GM18508 (cell line): ENCODE data around the gene CGB7.
"Not testable (repeated sequence)": the region's sequence is repeated elsewhere in the genome, so short reads cannot be mapped to it uniquely, and the experiment has no call there.

Experiments used
- ATAC-seq: cut with Tn5 transposase; IDR thresholded peaks from one replicate; pipeline ENCODE4 v1.9.1; 2021; ENCODE audit warnings: moderate number of reproducible peaks; ENCODE audit not compliant: insufficient read depth, unreplicated experiment

CGB7 gene

DNA sequence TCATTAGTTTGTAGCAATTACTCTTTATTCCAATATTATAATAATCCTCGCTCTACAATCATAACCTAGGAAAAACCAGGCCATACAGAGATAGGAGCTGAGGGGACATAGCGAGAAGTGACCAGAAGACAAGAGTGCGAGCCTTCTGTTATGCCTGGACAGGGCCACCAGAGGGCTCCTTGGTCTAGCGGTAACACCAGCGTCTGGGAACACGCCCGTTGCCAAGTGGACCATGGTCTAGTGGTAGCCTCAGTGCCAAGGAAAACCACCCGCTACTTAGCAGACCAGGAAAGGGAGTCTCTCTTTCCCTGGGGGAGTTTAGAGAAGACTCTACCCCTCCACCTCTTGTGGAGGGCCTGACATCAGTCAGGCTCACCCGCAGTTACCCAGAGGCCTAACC, 17.3 kb upstream of the CGB7 start:
- ATAC-seq = not testable (repeated sequence)

DNA sequence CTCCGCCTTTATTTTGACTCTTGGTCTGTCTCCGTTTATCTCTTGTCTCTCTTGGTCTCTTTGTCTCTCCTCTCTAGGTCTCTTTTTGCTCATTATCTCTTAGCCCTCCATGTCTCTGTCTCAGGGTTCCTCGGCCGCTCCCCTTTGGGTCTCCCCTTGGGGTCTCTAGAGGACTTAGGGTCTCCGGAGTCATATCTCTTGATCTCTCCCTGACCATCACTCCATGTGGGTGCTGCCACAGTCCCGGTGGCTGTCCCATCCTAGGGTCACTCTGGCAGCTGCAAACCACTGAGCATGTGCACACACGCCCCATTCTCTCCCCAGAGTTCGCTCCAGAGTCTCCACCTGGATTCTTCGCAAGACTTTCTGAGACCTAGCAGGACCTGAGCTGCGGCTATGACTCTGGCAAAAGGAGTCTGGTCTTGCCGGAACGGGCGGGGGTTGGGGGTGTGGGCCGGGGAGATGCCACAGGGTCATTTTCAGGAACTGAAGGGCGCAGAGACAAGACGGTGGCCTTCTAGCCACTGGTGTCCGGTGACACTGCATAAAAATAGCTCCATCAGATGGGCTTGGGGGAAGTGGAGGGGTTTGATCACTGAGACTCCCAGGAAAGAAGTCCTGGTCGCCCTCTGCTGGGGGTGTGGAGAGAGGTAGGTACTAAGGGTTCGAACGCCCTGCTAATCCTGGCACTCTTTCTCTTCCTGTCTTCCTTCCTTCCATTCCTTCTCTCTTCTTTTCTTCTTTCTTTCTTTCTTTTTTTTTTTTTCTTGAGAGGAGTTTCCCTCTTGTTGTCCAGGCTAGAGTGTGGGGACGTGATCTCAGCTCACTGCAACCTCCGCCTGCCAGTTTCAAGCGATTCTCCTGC, 16.2 kb upstream of the CGB7 start:
- ATAC-seq = no peak

DNA sequence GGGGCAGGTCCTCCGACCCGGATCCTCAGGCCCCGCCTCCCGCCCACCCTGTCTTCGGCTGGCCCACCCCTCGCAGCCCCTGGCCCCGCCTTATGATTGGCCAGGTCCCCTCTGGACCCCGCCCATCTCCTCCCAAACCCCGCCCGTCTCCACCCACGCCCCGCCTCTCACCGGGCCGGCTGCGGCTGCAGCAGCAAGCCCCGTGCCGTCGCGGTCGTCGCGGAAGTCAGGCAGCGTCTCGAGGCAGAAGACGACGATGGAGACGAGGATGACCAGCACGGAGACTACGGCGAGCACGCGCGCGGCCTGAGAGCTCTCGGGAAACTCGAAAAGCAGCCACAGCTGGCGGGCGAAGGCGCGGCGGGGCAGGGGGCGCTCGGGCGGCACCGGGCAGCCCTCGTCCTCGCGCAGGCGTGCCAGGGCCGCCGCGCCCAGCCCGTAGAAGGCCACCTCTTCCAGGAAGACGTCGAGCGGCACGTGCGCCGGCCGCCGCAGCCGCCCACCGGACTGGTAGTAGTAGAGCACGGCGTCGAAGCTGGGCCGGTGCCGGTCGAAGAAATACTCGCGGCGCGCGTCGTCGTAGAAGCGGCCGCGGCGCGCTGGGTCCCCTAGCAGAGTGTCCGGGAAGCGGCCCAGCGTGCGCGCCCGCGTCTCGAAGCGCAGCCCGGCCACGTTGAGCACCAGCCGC, 14.5 kb upstream of the CGB7 start:
- ATAC-seq = no peak

DNA sequence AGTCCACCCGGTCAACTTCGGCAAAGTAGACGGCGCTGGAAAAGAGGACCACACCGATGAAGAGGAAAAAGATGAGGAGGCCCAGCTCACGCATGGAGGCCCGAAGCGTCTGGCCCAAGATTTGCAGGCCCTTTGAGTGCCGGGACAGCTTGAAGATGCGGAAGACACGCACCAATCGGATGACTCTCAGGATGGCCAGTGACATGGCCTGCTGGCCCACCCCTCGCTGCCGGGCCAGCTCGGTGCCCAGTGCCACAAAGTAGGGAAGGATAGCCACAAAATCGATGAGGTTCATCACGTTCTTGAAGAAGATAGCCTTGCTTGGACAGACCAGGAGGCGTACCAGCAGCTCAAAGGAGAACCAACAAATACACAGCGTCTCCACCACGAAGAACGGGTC, 12.9 kb upstream of the CGB7 start:
- no peak for ATAC-seq

DNA sequence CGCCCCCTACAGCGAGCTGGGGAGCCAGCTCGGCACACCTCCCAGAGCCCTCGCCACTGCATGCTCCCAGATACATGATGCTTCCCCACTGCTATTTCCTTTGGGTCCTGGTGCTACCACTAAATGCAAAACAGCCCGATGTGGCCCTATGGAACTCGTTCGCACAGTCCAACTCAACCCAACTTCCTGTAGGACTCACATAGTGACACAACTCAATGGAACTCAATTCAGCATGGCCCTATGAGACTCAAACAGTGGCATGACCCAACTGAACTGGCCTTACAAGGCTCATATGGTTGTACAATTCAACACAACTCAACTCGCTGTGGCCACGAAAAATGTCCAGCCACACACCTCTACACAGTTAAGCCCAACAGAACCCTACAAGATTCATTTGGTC, 11.5 kb upstream of the CGB7 start:
- ATAC-seq = no peak

DNA sequence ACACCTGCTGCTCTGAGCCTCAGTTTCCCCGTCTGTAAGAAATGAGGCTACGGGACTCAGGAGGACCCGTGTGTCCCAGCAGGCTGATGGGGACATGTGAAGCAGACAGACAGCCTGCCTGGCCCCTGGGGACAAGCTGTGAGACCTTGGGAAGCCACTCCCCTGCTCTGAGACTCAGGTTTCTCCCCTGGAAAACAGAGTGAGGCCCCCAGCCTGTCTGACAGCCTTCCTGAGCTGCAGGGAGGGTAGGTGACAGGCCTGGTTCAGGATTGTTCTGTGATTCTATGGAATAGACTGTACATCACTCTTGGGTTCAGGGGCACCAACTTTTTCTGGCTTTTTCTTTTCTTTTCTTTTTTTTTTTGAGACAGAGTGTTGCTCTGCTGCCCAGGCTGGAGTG, 10.0 kb upstream of the CGB7 start:
- ATAC-seq = no peak

DNA sequence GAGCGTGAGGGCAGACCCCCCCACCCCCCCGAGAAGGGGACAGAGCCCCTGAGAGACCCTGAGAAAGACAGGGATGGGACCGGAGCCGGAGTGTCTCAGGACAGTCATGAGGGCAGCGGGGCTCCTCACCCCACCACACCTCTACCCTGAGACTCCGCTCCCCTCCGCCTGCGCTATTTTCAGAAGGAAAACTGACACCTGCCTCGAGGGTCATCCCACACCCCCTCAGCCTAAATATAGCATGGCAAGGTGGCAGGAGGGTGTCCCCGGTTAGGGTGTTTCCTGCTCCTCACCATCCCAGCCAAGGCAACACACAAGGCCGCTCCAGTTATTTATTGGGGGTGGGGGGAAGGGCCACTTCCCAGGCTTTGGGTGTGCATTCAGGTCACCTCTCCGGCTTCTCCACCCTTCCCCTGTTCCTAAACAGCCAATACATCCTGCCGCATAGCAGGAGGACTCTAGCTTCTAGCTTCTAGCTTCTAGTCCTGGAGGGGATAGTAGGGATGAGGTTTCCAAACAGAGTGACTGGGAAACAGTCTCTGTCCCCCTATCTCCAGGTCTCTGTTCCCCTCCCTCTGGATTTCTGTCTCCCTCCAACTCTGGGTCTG, 8.5 kb upstream of the CGB7 start:
- ATAC-seq = no peak

DNA sequence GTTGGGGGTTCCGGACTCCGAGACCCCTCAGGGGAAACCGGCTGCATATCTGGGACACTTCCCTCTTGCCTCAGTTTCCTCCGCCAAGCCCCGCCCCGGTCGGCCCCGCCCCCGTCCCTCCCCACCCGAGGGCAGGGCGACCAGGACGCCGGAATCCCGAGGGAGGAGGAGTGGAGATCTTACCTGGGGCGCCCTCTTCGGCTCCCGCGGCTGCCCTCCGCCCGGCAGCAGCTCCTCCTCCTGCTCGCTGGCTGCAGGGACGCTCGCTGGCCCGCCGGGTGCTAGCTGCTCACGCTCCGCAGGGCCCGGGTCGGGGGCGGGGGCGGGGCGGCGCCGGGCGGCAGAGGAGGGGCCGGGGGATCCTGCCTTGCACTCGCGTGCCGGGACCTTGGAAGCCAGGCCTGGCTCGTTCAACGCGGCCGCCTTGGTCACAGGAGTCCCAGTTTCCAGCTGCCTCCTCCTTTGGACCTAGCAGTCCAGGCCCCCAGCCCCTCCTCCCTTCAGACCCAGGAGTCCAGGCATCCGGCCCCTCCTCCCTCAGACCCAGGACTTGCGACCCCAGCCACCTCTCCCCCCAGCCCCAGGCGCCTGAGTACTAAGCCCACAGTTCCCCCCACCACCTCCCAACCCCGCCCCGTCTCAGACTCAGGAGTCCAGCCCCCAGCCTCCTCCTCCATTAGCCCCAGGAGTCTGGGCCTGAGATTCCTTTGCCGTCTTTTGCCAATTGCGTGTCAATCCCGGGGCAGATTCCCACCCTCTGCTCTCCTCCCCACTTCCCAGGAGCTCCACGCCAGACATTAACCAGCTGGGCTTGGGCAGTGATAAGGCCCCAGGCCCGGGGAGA, 7.4 kb upstream of the CGB7 start, which contains the start of gene NTF4:
Gene NTF4 (minus strand): TSS at position 51 of the 844 bp plus-strand sequence. CDS start 2,821 bp downstream, outside the sequence.
- ATAC-seq = no peak

DNA sequence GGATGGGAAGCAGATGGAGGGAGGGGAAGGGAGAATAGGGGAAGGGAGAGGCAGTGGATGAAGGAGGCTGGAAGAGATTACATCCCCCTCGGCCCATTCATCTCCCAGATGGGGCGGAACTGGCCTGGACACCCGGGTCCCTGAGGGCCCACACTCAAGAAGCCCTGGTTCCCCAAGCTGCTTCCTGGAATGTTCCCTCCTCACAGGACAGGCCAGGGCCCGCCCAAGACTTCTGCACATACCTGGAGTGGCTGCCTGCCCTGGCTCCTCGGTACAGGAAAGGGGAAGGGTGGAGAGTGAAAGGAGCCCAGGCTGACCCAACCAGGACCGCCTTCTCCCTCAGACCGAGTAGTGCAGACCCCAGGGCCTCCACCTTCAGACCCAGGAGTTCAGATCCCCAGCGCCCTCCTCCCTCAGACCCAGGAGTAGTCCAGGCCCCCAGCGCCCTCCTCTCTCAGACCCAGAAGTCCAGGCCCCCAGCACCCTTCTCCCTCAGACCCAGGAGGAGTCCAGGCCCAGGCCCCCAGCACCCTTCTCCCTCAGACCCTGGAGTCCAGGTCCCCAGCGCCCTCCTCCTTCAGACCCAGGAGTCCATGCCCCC, 6.6 kb upstream of the CGB7 start:
- no peak for ATAC-seq

DNA sequence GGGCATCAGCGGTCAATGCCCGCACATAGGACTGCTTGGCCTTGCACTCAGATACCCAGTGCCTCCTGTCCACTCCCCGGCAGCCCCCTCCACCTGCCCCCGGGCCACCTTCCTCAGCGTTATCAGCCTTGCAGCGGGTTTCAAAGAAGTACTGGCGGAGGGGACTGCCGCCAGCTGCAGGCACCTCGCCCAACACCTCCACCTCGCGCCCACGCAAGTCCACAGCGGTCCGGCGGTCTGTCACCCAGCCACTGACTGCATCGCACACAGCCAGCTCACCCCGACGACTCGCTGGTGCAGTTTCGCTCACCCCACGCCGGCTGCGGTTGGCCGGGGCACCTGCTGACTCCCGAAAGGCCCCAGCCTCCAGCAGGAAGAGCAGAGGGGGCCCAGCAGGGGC, 3.9 kb upstream of the CGB7 start:
- ATAC-seq = no peak

DNA sequence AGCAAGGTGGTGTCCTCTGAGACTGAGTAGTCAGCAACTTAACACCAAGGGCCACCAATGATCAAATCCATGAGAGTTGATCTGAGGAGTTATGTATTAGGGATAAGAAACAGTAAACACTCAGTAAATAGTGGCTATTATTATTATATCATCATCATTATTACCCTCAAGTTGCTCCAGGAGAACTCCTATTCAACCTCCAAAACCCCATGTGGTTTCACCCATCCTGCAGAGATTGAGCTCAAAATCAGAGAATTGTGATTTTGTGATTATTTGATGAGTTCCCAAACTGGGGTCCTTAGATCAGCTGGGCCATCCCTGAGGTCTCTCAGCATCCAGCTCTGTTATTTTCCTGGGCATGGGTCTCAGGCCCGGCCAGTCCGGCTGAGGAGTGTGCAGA, 3.5 kb upstream of the CGB7 start:
- ATAC-seq = no peak

DNA sequence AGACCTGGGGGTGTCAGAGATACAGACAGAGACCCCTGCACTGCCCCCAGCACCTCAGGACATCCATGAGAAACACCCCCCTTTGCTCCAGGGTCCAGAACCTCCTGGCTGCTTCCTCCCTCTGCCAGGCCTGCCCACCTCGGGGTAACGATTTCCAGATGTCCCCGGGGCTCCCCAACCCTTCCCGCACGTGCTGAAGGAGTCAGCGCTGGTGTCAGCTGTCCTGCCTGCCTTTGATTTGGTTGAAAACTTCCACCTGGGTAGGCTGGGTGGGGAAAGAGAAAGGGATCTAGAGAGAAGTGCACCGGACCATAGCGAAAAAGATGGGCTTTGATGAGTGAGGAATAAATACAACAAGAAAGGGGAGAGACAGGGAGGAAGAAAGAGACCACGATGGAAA, 1.5 kb upstream of the CGB7 start:
- ATAC-seq = no peak

DNA sequence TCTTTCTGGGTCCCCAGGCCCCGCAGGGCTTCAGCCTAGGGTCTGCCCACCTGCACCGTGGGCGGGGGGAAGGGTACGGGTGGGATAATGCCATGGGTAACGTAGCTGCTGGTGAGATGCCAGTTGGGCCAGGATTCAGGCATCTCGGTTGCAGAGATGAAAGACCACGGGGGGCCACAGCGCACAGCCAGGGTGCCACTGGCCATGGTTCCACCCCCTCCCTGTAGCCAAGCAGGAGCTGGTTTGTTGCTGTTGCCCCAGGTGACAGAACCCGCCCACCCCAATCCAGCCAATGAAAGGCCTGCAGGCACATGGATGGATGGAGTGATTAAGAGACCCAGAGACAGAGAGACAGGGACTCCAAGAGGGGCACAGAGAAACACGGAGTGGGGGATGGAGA, 1.0 kb upstream of the CGB7 start:
- ATAC-seq = no peak

DNA sequence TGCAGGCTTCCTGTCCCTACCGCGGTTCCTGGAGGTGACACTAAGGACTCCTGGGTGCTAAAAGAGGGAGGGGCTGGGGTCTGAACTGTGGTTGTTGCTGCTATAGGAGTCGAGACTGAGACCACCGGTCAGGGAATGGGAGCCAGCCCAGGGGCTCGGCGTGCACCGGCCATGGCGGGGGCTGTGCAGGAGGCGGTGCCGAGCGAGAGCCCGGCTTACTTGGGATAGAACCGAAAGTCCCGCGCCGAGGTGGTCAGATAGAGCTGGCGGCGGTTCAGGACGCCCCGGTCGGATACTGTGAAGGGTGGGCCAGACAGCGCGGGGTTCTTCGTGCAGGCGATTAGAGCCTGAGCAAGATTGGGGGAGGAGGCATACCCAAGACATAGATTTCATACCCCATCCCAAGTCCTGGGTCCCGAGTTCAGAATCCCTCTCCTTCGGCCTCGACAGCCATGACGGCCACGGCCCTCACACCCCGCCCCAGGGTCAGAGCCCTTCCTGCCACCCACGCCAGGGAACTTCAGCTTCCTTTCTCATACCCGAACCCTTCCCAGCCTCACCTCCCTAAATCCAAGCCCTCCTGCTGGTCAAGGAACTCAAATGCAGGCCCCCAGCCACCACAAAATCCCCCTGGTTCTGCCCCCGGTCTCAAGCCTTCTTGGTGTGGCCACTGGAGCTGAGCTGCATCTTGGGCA, 500 bp downstream of the CGB7 start:
- ATAC-seq = not testable (repeated sequence)

DNA sequence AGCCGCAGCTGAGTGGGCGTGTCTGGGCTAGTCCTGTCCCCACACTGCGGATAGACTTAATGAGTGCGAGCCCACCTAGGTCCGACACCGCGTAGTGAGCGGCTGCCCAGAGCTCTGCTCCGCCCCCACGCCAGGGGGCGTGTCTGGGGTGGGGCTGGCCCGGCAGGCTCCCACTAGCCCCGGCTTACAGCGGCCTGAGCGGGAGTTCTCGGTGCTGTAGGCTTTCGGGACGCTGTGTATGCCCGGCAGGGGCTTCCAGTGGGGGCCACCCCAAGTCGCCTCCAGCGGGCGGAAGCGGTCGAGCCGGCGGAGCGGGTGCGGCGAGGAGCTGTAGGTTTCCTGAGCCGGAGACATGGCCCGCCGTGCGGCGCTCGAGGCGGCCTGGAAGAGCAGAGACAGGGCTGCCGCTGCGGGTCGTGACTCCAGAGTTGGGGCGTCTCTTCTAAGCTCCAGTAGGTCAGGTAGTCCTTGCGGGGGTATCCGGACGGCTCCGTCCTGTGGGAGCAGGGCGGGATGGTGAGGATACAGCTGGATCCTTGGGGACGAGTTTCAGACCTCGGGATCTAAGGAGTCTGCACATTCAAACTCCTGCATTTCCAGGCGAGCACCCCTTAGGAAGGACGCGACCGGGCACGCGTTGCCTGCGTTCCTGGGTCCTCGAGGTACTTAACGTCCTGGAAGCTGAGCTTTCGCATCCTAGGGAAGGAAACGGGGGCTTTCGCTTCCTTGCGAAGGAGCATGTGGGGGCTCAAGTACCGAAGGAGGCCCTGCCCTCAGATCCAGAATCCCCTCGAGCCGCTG, 1.2 kb downstream of the CGB7 start:
- no peak for ATAC-seq

DNA sequence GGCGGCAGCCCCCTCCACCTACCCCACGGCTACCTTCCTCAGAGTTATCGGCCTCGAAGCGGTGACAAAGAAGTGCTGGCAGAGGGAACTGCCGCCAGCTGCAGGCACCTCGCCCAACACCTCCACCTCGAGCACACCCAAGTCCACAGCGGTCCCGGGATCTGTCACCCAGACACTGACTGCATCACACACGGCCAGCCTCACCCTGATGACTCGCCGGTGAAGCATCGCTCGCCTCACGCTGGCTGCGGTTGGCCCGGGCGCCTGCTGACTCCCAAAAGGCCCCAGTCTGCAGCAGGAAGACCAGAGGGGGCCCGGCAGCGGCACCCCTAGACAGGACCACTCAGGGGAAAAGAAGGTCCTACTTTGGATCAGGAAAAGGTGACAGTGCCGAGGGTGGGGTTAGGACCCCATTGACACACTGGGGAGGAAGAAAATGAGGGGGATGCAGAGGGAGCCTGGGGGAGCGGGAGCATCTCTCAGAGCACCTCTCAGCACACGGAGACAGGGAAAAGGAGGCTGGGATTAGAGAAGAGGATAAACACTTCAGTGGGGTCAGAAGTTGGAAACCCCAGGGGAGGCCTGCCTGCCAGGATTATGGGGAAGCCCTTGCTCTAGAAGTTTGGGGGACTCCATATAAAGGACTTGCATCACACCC, 7.0 kb downstream of the CGB7 start:
- ATAC-seq = not testable (repeated sequence)

DNA sequence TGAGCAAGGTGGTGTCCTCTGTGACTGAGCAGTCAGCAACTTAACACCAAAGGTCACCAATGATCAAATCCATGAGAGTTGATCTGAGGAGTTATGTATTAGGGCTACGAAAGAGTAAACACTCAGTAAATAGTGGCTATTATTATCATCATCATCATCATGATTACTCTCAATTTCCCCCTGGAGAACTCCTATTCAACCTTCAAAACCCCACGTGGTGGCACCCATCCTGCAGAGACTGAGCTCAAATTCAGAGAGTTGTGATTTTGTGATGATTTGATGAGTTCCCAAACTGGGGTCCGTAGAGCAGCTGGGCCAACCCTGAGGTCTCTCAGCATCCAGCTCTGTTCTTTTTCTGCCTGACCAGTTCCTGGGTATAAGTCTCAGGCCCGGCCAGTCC, 7.7 kb downstream of the CGB7 start:
- not testable (repeated sequence) for ATAC-seq

DNA sequence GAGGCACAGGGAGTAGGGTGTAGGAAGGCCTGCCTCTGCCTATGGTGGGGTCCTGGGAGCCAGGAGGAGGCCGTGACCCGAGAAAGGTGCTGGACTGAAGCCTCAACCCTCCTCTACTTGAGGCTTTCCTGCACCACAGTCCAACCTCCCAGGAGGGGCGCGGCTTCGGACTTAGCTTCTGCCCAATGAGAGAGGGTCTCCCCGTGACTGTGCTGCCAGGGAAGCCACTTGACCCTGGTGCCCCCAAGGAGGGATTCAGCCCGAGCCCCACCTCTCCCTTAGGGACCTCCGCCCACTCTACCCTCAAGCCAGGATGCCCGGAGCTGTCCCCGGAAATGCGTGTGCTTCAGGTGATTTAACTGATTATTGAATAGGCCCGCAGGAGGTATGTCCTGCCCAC, 8.5 kb downstream of the CGB7 start, which contains the start of gene CGB8:
Gene CGB8 (minus strand): TSS at position 101 of the 400 bp plus-strand sequence. CDS start 372 bp downstream, outside the sequence.
- not testable (repeated sequence) for ATAC-seq
